GM21360 (cell line): ENCODE measurements around the gene BCL7C.
"Not testable (repeated sequence)": the region's sequence is repeated elsewhere in the genome, so short reads cannot be mapped to it uniquely, and the experiment has no call there.

Experiments used
- ATAC-seq: cut with Tn5 transposase; IDR thresholded peaks from one replicate; pipeline ENCODE4 v1.9.1; 2021; ENCODE audit warnings: mild to moderate bottlenecking, moderate library complexity; ENCODE audit not compliant: unreplicated experiment

Gene BCL7C

DNA sequence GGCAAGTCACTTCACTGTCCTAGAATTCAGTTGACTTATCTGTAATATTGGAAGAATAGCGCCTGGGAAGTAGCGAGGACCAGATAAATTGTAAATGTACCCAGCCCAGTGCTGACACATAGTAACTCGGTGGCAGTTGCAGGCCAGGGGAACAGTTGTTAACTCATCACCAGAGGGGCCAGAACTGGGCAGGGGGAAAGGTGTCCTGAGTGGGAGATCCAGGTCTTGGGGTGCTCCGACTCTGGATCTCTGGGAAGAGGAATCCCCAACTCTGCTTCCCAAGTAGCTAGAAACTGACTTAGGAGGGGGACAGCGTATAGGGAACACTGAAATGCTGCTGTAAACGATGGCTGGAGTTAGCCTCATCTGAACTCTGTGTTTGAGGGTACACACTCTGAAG lies 23.0 kb downstream of the BCL7C start:
- no peak for ATAC-seq

DNA sequence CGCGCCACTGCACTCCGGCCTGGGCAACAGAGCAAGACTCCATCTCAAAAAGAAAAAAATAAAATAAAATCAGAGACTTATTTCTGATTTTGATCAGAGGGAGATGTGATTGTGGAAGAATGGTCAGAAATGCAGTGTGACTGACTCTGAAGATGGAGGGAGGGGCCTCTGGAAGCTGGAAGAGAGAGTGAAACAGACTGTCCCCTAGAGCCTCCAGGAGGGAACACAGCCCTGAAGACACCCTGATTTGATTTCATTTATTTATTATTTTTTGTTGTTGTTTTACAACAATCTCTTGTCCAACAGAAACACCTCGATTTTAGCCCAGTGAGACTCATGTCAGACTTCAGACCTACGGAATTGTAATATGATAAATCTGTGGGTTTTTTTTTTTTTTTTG lies 26.1 kb downstream of the BCL7C start:
- ATAC-seq, result no peak

DNA sequence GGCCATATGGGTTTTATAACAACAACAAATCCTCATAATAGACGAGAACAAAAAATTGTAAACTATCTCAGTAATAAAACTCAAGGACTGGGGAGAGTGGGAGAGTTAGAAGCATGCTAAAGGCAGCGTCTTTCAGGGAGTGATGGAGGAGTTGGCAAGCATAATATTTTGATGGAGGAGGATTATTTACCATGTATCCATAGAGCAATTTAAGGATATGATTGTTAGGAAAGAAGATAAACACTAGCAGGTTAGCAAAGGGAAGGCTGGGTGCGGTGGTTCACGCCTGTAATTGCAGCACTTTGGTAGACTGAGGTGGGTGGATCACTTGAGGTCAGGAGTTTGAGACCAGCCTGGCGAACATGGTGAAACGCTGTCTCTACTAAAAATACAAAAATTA lies 27.8 kb downstream of the BCL7C start:
- no peak for ATAC-seq

DNA sequence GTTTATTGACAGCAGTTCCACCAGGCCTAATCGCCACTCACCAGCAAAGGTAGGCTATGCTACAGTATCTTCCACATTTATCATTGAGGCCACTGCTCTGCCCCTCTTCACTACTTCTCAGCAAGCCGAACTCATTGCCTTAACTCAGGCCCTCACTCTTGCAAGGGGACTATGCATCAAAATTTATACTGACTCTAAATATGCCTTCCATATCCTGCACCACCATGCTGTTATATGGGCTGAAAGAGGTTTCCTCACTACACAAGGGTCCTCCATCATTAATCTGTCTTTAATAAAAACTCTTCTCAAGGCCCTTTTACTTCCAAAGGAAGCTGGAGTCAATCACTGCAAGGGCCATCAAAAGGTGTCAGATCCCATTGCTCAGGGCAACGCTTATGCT lies 30.7 kb downstream of the BCL7C start:
- not testable (repeated sequence) for ATAC-seq

DNA sequence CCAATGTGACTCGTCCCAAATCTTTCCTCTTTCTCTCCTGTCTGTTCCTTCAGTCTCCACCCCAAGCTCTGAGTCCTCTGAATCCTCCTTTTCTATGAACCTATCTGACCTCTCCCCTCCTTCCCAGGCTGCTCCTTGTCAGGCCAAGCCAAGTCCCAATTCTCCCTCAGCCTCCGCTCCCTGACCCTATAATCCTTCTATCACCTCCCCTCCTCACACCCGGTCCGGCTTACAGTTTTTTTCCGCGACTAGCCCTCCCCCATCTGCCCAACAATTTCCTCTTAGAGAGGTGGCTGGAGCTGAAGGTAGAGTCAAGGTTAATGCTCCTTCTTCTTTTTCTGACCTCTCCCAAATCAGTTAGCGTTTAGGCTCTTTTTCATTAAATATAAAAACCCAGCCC lies 33.1 kb downstream of the BCL7C start:
- not testable (repeated sequence) for ATAC-seq

DNA sequence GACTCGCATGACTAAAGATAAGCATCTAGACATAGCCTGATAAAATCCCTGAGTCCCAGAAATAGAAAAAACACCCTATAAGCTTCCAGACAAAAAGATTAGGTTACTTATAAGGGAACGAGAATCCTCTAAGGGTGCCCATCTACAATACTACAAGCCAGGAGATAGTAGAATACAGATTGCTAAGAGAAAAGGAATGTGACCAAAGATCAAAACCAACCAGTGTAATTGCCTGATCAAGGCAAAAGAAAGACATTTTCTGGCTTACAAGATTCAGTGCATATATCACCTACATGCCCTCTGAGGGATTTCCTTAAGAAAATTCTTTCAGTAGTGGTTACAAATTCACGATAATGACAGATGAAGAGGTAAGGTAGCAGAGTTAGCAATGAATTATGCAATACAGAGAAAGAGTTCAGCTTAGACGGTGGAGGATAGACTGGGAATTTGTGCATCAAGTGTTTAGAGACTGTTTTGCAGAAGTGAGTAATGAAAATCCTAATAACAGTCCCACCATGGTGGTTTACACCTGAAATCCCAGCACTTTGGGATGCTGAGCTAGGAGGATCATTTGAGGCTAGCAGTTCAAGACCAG lies 35.0 kb downstream of the BCL7C start:
- no peak for ATAC-seq

DNA sequence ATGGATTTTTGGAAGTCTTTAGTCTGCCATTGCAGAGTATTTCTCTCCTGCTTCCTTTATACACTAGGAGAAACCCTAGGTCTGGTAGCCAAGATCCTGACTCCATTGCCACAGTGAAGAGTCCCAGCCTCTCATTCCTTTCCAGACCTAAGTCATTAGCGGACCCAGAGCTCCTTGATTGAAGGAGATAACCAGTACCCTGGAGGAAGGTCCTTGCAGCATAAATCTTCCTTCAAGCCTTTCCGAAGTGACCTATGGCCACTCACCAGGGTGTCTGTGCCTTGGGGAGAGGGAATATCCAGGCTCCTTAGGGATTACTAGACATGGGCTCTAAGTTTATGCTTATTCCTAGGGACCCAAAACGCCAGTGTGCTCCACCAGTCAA lies 35.8 kb downstream of the BCL7C start:
- no peak for ATAC-seq

DNA sequence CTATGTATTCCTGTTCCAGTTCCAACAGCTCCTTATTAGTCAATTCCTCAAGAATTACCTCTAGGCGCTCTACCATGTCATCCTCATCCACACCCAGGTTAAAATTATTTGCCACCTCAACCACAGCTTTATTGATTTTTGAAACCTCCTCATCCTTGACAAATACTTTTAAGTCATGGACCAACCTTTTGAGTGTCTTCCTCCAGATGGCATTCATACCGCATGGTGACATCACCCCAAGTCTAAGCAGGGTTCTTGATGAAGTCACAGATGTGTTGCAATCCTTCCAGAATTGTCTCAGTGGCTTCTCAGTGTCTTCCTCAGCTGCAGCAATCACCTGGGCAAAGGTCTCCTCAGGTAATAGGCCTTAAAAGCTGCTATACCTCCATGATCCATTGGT lies 40.1 kb downstream of the BCL7C start:
- no peak for ATAC-seq

DNA sequence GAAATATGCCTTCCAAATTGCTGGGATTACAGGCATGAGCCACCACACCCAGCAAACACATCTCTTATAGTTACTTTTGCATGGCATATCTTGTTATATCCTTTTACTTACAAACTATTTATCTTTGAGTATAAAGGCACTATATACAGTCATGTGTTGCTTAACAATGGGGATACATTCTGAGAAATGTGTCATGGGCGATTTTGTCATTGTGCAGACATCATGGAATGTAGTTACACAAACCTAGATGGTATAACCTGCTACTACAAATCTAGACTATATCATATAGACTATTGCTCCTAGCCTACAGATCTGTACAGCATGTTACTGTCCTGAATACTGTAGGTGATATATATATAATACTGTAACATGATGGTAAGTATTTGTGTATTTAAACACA lies 43.6 kb downstream of the BCL7C start:
- no peak for ATAC-seq

DNA sequence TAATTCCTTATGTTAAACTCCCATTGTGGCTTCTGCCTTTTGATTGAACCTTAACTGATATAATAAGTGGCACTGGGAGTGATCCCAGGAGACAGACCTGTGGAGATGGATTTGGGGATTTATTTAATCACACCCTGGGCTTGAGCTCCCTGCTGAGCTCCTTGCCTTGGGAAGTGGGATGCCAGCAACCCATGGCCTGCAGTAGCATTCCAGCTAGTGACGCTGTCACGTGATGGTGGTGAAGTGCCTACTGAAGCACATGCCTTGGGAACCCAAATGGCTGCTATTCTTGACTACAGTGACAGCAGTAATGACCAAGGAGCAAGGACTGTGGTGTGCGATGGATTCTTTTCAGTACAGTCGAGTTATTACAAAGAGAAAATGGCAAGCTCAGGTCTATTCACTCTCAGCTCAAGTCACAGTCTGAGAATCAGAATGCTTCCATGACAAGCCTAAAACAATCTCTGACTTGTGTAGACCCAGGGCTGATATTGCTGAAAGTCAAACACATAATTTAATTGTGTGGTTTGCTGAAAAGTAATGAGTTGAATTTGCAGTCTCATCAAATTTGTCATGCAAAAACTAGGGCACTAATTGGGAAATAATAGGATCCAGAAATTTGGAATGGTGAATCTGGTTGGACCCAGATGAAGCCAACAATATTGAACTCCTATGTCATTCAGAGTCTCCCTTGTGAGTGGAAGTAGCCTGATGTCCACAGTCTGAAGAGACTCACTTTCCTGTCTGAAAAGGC lies 47.1 kb downstream of the BCL7C start:
- no peak for ATAC-seq

DNA sequence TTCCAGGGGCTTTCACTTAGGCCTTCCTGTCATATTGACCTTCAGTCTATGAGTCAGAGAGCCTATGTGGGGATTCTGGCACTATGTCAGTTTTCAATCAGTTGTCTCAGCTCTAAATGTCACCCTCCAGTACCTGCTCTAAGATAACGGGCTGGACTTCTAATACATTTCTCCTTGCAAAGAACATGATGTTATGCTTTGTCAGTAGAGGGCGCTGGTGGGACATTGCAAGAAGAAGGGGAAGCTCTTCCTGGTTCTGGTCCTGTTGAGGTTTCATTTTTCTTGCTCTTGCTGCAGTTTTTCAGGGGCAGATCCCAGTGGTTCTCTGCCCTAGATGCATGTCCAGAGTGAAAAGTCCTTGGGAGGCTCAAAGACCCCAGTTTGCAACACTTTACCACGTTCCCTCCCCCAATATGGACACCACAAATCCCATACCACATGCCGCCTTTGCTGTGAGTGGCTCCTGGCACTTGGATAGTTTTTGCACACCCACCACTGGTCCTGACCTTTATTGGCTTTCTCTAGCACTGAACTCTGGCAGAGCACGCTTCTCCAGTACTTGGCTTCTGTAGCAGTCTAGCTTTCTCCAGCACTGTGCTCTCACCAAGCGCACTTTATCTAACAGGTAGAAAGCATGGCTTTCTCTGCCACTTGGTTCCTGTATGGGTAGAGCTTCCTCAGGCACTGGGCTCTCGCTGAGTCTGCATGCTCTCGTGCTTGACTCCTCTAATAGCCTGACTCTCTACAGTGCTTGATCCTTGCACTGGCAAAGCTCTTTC lies 49.0 kb downstream of the BCL7C start:
- ATAC-seq, result no peak

DNA sequence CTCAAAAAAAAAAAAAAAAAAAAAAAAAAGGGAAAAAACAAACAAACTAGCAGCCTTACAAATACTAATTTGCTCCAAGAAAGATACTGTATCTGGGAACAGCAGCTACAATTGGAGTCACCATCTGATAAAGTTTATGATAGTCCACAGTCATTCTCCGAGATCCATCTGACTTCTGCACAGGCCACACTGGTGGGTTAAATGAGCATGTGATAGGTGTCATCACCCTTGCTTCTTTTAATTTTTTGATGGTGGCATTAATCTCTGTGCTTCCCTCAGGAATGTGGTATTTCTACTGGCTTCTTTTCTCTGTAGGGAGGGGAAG lies 49.6 kb downstream of the BCL7C start:
- ATAC-seq, result no peak

DNA sequence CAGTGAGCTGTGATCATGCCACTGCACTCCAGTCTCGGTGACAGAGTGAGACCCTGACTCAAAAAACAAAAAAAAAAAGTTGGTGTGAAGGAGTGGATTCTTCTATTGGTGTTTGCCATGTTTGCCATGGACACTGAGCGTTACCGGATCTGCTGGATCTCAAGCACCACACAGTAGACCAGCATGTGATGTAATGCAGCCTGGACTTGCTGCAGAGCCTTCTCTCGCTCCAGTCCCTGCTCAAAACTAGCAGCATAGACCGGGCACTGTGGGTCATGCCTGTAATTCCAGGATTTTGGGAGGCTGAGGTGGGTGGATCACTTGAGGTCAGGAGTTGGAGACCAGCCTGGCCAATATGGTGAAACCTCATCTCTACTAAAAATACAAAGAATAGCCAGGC lies 50.4 kb downstream of the BCL7C start:
- ATAC-seq, result no peak

DNA sequence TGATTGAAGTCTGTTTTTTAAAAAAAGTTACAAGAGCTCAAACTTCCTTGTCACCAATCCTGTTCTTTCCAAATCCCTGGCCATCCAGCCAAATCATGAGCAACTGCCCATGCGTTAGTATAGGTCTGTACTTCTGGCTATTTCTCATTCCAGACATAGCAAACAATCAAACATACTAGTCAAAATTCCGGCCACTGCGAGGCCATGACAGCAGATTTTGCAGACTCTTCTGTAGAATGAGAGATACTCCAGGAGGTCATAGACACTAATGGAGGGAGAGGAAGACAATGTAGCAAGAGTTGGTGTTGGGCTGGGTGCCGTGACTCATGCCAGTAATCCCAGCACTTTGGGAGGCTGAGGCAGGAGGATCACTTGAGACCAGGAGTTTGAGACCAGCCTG lies 50.9 kb downstream of the BCL7C start:
- no peak for ATAC-seq

DNA sequence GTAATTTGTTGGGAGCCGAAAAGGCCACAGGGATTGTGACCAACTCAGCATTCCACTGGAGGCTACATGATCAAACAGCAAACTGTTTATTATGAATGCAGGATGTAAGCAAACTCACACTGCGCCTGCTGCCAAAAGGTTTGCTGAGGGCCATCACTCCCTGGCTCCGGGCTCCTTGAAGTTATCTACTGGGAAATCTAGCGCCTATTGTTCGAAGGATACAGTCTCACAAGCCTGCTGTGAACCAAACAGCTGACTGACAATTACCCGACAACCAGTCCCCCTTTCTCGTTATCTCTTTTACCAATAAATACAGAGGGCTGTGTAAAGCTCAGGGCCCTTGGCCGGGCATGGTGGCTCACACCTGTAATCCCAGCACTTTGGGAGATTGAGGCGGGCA lies 52.5 kb downstream of the BCL7C start:
- ATAC-seq, result no peak

DNA sequence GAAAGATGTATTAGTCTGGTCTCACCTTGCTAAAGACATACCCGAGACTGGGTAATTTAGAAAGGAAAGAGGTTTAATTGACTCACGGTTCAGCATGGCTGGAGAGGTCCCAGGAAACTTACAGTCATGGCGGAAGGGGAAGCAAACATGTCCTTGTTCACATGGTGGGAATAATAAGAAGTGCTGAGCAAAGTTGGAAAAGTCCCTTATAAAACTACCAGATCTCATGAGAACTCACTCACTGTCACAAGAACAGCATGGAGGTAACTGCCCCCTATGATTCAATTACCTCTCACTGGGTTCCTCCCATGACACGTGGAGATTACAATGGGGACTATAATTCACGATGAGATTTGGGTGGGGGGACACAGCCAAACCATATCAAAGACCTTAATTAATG lies 53.3 kb downstream of the BCL7C start:
- ATAC-seq, result no peak

DNA sequence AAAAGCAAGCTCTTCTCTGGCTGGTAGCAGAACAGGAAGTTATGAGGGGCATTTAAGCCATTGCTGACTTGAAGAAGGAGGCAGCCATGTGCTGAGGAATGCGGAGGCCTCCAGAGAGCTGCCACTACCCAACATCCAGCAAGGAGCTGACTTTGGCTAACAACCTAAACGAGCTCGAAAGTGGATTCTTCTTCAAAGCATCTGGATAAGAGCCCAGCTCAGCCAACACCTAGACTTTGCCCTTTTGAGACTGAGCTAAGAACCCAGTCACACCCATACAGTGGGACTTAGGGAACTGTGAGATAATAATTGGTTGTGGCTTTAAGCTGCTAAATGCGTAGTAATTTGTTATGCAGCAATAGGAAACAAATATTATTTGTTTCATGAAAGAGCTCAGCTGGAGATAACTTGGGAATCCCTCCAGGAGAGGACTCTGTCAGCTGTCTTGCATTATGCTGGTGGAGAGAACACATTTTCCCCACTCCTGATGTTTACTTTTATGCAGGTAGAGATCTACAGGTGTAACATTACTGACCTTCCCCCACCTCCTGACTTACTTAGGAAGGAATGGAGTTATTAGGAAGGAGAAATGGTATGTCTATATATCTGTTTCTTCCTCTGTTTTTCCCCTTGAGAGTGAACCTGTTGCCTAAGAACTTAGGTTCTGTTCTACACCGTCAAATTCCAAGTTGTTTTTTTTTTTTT lies 54.2 kb downstream of the BCL7C start:
- ATAC-seq, result no peak

DNA sequence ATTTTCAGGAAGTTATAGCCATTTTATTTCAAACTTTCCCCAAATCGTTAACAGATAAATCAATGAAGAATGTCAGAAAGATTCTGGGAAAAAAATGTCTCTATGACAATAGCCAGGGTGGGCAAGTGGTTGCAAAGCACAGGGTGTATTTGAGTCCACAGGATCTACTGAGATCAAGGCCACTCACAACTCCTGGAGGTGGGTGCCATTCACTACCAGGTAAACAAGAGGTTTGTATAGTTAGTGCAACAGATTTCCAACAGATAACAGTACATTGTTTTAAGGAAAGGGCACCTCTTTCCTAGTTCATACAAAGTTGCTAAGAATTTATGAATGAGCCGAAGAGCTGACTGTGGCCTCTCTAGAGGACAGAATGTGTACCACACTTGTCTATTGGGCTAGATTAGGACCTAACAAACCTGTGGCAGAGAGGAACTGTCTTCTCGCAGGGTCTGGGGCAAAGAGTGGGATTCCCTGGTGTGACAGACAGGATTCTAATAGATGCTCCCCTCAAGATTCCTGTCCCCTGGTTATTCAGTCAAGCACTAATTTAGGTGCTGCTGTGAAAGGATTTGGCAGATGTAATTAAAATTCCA lies 54.9 kb downstream of the BCL7C start:
- no peak for ATAC-seq

DNA sequence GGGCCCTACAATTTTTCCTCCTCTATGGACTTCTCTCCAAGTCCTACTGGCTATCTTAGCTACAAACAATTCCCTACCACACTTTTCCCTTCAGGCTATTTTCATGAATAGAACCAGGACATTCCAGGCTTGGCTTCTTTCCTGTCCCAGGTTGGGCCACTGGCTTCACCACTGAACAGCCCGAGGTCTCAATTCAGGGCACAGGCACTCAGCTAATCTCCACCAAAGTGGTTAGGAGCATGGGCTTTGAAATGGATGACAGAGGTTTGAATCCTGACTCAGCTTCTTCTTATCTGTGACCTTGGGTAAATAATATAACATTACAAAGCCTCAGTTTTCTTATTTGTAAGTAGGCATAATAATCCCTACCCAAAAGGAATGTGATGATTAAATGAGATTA lies 56.0 kb downstream of the BCL7C start:
- ATAC-seq, result no peak
